ENCODE results near the gene RNASE11.
"Not testable (repeated sequence)": the region's sequence is repeated elsewhere in the genome, so short reads cannot be mapped to it uniquely, and the experiment has no call there.

RNASE11 gene

DNA sequence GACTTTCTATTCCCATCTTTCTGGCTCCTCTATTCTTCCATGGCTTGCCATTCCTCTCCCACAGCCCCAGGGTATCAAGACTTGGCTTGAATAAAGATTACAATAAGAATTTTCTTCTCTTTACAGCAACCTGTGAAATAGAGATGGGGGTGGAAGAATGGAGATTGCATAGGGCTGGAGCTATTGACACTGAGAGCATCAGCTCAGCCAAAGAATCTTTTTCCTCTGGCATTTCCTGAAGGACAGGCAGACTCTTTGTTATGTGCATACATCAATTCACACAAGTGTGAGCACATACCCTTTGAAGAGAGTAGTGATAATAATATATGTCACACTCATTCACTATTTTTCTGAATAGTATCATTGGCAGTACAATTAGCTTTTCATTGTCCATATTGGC is 4.7 kb downstream of the RNASE11 start:
- no peak for TF ChIP-seq GATA1 (IDR thresholded peaks at IDR 0.05; ENCODE audit: low read depth, low read length)
- TF ChIP-seq POLR2A (IDR thresholded peaks at IDR 0.05; ENCODE audit: low read length), result no peak
- no peak for DNase-seq

DNA sequence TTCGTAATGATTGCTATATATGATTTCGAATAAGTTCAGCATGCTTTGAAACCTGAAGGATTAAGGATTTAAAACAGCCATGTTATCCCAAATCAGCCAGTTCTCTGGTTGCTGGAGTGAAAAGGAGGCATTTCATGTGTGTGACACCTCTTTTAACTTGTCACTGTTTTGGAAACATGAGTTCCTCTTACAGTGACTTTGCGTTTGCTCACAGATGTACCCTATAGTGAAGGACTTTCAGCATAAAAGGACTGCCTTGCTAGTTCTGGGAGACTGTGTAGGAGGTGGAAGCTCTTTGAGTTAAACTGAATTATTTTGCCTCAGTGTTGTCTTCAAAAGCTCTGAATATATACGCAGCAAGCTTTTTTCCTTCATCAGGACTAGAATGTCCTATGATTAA is 7.6 kb downstream of the RNASE11 start:
- TF ChIP-seq GATA1 (IDR thresholded peaks at IDR 0.05; ENCODE audit: low read depth, low read length) (no peak), POLR2A (IDR thresholded peaks at IDR 0.05; ENCODE audit: low read length) (no peak)
- no peak for DNase-seq

GRCh38 chr14:20578784-20579502 is 8.9 kb downstream of the RNASE11 start:
- TF ChIP-seq GATA1 (IDR thresholded peaks at IDR 0.05; ENCODE audit: low read depth, low read length) (no peak), POLR2A (IDR thresholded peaks at IDR 0.05; ENCODE audit: low read length) (no peak)
- no peak for DNase-seq

DNA sequence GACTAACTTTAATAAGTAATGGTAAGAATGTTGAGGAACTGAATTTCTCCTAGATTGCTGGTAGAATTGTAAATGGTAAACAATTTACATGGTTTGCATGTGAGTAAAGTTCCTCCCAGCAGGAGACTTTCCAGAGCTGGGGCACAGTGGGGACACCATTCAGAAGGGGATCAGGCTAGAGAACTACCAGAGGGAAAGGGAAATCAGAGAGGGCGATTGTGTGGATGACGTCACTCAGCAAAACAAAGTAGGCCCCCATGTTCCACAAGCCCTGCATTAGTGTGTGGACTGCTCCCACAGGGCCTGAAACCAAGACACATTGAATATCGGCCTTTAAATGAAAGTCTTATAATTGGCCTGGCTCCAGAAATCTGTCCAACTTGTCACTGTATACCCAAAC is 9.5 kb downstream of the RNASE11 start:
- no peak for TF ChIP-seq GATA1 (IDR thresholded peaks at IDR 0.05; ENCODE audit: low read depth, low read length)
- TF ChIP-seq POLR2A (IDR thresholded peaks at IDR 0.05; ENCODE audit: low read length), result no peak
- DNase-seq, result no peak

- not testable (repeated sequence) for DNase-seq
Measured at GRCh38 chr14:20572382-20572990, 15.3 kb downstream of the RNASE11 start.

- peak in 1 of 2 experiments; percentile 35 for DNase-seq
Measured at GRCh38 chr14:20570720-20571119, 17.1 kb downstream of the RNASE11 start.

GRCh38 chr14:20569865-20570264 is 17.9 kb downstream of the RNASE11 start:
- DNase-seq, result not testable (repeated sequence)

- DNase-seq, result no peak
- TF ChIP-seq GATA1 (IDR thresholded peaks at IDR 0.05; ENCODE audit: low read depth, low read length) (no peak), POLR2A (IDR thresholded peaks at IDR 0.05; ENCODE audit: low read length) (no peak)
Measured at GRCh38 chr14:20569066-20569465, 18.7 kb downstream of the RNASE11 start.

GRCh38 chr14:20568393-20568792 is 19.4 kb downstream of the RNASE11 start:
- peak; percentile 31 to 76 for DNase-seq
- TF ChIP-seq POLR2A (IDR thresholded peaks at IDR 0.05; ENCODE audit: low read length) (no peak), GATA1 (IDR thresholded peaks at IDR 0.05; ENCODE audit: low read depth, low read length) (no peak)

DNA sequence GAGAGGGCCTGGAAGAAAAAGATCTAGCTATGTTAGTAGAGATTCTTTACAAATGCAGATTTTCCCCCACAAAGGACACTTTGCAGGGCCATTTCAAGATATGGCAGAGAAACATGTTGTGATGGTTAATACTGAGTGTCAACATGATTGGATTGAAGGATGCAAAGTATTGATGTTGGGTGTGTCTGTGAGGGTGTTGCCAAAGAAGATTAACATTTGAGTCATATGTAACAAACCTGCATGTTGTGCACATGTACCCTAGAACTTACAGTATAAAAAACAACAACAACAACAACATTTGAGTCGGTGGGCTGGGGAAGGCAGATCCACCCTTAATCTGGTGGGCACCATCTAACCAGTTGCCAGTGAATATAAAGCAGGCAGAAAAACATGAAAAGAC is 20.6 kb downstream of the RNASE11 start:
- not testable (repeated sequence) for DNase-seq

- TF ChIP-seq POLR2A (IDR thresholded peaks at IDR 0.05; ENCODE audit: low read length) (no peak), GATA1 (IDR thresholded peaks at IDR 0.05; ENCODE audit: low read depth, low read length) (no peak)
- no peak for DNase-seq
Measured at GRCh38 chr14:20564501-20564997, 23.3 kb downstream of the RNASE11 start.

- TF ChIP-seq POLR2A (IDR thresholded peaks at IDR 0.05; ENCODE audit: low read length) (no peak), GATA1 (IDR thresholded peaks at IDR 0.05; ENCODE audit: low read depth, low read length) (no peak)
- peak; percentile 44 to 79 for DNase-seq
Measured at GRCh38 chr14:20563971-20564370, 23.8 kb downstream of the RNASE11 start.

DNA sequence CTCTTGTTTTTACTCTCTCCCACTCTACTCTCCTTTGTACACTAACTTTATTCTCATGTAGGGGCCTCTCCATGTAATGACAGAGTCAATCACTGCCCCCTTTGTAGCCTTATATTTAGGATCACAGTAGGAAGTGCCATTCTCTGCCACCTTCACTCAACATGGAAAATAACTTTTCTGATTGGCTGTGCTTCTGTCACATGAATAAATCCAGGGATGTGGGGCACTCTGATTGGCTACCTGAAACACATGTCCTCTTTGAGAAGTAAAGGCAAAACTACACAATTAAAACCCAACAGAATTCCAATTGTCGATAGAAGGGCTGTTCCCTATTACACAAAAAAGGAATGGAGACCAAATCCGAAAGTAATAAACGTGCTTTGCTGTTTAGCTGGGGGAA is 26.8 kb downstream of the RNASE11 start, which contains the start of gene RNASE9:
TSS of gene RNASE9 (minus strand) at position 87 of the 400 bp plus-strand sequence.
- DNase-seq, result no peak
- TF ChIP-seq GATA1 (IDR thresholded peaks at IDR 0.05; ENCODE audit: low read depth, low read length) (no peak), POLR2A (IDR thresholded peaks at IDR 0.05; ENCODE audit: low read length) (no peak)

DNA sequence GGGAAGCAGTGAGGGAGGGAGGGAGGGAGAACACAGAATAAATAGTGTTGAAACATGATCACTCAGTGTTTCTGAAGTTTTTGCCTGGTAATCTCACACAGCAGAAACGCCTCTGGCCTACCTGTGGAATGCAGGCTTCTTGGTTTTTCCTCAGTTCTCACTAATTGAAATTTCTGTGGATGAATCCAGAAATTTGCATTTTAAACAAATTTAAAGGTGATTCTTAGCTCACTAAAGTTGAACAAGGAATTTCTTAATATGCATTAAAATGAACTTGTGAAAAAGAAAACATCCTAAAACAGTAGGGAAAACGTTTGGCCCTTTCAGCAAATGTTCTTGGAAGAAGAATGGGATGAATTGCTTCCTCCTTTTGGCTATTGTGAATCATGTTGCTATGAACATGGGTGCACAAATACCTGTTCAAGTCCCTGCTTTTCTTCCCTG is 28.3 kb downstream of the RNASE11 start:
- no peak for TF ChIP-seq GATA1 (IDR thresholded peaks at IDR 0.05; ENCODE audit: low read depth, low read length)
- no peak for TF ChIP-seq POLR2A (IDR thresholded peaks at IDR 0.05; ENCODE audit: low read length)
- DNase-seq, result no peak

GRCh38 chr14:20557212-20557542 is 30.6 kb downstream of the RNASE11 start:
- TF ChIP-seq GATA1 (IDR thresholded peaks at IDR 0.05; ENCODE audit: low read depth, low read length) (no peak), POLR2A (IDR thresholded peaks at IDR 0.05; ENCODE audit: low read length) (no peak)
- no peak for DNase-seq
